ENCODE data around the gene NCEH1.

NCEH1 gene

GRCh38 chr3:172643506-172644179, 67.2 kb downstream of the NCEH1 start:
- no peak for DNase-seq

- no peak for DNase-seq
Observed at GRCh38 chr3:172641291-172641690, 69.6 kb downstream of the NCEH1 start.

GRCh38 chr3:172640751-172641150, 70.1 kb downstream of the NCEH1 start:
- DNase-seq: no peak

GRCh38 chr3:172635588-172635987, 75.3 kb downstream of the NCEH1 start:
- DNase-seq: no peak

DNA sequence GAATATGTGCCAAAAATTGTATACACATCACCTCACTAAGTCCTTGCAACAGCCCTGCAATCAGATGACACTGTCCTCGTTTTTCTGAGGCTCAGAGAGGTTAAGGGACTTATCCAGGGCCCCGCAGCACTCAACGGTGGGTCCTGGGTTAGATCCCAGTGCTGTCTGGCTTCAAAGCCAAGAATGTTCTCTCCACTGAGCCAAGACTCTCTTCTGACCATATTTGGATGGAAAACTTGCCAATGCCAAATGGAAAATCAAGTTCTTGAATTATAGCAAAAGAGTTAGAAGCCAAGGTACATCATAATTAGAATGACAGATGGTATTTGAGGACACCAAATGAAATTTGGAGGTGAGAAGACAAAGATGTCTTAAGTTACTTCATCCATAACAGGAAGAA, 75.9 kb downstream of the NCEH1 start:
- no peak for DNase-seq

DNA sequence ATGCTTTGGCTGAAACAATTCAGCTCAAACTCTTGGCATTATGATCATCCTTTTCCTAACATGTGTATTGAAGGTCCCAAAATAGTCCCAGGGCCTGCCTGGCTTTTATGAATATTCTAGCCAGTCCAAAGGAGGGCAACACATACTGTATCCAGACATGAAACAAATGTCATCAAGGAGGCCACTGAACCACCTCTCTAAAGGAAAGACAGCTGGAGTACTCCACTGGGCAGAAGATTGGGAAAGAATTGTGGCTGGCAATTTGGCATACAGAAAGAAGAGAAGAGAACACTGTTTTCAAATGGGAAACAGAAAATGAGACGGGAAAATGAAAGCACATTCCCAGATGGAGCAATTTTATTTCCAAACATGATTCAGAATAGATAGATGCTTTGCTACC, 80.6 kb downstream of the NCEH1 start:
- no peak for DNase-seq

DNA sequence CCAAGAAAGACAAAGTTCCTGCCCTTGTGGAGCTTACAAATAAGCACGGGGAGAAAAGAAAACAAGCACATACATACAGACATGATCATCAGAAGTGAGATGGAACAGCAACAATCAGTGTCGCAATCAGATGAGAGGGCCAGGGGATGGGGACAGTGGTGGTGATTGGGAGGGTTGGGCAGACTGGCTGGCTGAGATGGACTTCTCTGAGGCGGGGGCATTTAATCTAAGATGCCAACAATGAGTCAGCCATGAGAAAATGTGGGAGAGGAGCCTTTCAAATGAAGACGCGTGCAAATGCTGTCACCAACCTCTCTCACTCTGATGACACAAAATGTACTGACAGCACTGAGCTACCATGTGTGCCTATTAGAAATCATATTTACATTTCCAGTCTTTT, 81.4 kb downstream of the NCEH1 start:
- no peak for DNase-seq

- DNase-seq: no peak
Observed at GRCh38 chr3:172627057-172627809, 83.6 kb downstream of the NCEH1 start.

GRCh38 chr3:172626021-172626640, 84.7 kb downstream of the NCEH1 start:
- DNase-seq: no peak

- DNase-seq: no peak
Observed at GRCh38 chr3:172625404-172625803, 85.5 kb downstream of the NCEH1 start.

DNA sequence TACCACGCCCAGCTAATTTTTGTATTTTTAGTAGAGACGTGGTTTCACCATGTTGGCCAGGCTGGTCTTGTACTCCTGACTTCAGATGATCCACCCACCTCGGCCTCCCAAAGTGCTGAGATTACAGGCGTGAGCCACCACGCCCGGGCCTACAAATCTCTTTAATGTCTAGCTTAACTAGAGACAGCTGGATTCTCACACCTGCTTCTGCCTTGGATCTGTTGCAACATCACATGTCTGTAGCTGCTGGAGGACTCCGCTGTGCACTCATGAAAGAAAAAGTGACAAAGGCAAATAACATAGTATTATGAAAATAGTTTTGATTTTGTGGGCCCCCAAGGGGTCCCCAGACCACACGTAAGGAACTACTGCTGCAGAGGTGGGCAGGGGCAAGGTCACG, 85.9 kb downstream of the NCEH1 start:
- DNase-seq: no peak

GRCh38 chr3:172622916-172623700, 87.8 kb downstream of the NCEH1 start:
- DNase-seq: no peak

- no peak for DNase-seq
Observed at GRCh38 chr3:172622156-172622555, 88.7 kb downstream of the NCEH1 start.

DNA sequence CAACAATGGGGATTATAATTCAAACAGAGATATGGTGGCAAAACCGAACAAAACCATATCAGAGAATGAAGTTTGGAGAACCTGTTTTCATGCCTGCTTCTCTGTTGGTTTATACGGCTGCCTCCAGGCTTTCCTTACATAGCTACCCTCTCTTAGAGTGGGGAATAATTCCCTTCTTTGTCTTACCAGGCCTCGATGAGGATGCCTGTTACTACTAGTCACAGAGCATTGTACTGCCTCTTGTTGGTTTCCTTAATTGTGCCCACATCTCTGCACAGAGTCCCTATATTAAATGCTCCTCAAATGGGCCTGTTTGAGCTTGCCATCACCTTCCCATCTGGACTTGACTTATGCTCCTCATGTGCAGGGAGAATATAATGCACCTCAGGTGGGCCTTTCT, 92.9 kb downstream of the NCEH1 start:
- no peak for DNase-seq

DNA sequence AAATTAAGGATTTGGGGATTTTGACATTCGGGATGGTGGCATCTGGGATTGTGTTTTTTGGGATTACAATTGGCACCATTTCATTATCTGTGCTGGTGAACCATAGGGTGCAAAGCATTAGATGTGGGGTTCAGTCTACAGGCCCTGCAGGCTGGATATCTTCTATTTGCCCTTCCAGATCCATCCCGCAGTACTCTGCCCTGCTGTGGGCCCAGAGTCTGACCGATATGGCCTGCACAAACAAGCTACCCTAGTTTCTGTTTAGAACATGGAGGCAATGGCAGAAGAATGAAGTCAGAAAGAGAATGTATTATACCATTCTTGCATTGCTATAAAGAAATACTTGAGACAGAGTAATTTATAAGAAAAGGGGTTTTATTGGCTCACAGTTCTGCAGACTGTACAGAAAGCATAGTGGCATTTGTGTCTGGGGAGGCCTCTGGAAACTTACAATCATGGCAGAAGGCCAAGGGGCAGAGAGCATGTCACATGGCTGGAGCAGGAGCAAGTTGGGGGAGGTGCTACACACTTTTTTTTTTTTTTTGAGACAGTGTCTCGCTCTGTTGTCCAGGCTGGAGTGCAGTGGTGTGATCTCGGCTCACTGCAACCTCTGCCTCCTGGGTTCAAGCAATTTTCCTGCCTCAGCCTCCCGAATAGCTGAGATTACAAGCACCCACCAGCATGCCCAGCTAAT, 93.7 kb downstream of the NCEH1 start:
- DNase-seq: no peak

GRCh38 chr3:172616031-172616461, 94.8 kb downstream of the NCEH1 start:
- DNase-seq: no peak

GRCh38 chr3:172615296-172615695, 95.6 kb downstream of the NCEH1 start:
- no peak for DNase-seq

GRCh38 chr3:172614340-172615274, 96.3 kb downstream of the NCEH1 start:
- no peak for DNase-seq

GRCh38 chr3:172613845-172614244, 97.0 kb downstream of the NCEH1 start:
- no peak for DNase-seq

DNA sequence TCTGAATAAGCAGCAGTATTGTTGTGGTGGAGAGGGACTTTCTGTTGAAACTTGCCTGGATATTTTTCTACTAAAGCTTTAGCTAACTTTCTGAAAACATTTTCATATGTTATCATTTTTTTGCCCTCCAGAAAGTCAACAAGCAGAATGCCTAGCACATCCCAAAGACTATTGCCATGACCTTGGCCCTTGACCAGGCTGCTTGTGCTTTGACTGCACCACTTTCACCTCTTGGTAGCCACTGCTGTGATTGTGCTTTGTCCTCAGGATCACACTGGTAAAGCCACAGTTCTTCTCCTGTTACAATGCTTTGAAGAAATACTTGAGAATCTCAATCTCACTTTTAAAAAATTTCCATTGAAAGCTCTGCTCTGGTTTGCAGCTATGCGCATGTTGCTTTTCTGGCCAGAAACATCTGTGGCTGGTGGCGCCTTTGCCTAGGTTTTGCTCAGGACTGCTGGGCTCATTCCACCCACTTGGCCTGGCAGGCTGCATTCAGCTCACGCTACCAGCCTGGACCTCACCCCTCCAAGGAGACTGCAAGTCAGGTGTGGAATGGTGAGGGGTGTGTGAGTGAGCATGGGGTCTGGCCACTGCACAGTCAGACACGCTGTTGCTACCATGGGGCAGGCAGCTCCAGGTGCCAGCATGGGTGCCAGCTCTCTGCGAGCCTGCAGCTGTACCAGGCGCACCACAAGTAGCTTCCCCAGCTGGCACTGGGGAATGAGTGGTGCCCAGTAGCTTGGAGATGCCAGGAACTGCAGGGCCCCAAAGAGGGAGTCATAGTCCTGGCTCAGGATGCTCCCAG, 97.8 kb downstream of the NCEH1 start:
- no peak for DNase-seq

DNA sequence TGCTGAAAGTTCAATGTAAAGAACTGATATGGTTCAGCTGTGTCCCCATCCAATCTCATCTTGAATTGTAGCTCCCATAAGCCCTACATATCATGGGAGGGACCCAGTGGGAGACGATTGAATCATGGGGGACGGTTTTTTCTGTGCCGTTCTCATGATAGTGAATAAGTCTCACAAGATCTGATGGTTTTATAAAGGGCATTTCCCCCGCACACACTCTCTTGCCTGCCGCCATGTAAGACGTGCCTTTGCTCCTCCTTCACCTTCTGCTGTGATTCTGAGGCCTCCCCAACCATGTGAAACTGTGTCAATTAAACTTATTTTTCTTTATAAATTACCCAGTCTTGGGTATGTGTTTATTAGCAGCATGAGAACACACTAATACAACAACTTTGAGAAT, 101.1 kb downstream of the NCEH1 start:
- DNase-seq: no peak

All from NCI-H1436 (cell line).